GM18873 (cell line): ENCODE results near the gene EEFSEC.

Experiments used
- ATAC-seq: cut with Tn5 transposase; IDR thresholded peaks from one replicate; pipeline ENCODE4 v1.9.1; 2021; ENCODE audit warnings: mild to moderate bottlenecking, moderate library complexity, moderate number of reproducible peaks; ENCODE audit not compliant: unreplicated experiment, low FRiP score

EEFSEC gene

DNA sequence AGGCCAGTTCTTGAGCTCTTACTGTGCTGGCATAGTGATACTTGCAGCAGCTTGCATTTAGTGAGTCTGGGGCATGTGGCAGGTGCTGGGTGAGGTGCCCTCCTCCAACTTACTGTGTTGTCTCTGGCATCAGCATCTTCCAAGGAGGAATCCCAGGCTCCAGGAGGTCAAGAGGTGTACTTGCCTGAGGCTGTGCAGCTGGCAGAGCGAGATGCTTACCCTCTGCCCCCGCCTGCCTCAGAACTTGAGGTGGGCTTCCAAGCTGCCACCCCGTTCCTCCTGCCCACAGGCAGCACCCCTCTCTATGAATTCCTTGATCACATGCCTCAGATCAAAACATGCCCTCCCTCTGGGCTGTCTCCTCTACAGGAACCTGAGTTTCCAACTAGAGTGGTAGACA, 86.0 kb downstream of the EEFSEC start:
- ATAC-seq: no peak

DNA sequence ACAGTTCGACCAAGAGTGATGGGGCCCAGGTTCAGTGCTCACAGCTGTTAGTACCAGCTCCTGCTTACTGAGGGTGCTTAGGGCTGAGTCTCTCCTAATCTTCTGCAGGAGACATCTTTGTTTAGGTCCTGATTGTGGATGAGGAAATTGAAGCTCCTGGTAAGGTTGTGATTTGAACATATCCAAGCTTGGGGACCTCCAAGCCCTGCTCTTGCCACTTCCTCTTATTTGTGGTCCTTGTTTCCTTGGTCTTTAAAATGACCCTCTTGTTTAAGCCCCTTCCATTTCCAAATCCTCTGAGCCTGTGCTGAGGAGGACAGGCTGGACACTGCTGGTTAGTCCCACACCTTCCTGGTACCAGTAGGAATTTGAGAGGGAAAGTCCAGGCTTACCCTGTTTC, 87.0 kb downstream of the EEFSEC start:
- ATAC-seq: no peak

DNA sequence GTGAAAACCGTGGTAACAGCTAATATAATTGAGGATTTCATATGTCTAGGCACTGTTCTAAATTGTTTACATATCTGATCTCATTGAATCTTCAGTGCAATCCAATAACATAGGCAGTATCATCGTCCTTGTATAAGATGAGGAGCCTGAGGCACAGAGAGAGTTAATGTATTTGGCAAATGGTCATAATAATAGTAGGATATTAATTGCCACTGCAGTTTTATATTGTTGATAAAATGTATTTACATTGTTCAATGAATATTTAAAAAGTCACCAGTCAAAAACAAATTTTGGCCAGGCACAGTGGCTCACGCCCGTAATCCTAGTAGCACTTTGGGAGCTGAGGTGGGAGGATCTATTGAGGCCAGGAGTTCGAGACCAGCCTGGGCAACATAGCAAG, 88.5 kb downstream of the EEFSEC start:
- ATAC-seq: no peak

DNA sequence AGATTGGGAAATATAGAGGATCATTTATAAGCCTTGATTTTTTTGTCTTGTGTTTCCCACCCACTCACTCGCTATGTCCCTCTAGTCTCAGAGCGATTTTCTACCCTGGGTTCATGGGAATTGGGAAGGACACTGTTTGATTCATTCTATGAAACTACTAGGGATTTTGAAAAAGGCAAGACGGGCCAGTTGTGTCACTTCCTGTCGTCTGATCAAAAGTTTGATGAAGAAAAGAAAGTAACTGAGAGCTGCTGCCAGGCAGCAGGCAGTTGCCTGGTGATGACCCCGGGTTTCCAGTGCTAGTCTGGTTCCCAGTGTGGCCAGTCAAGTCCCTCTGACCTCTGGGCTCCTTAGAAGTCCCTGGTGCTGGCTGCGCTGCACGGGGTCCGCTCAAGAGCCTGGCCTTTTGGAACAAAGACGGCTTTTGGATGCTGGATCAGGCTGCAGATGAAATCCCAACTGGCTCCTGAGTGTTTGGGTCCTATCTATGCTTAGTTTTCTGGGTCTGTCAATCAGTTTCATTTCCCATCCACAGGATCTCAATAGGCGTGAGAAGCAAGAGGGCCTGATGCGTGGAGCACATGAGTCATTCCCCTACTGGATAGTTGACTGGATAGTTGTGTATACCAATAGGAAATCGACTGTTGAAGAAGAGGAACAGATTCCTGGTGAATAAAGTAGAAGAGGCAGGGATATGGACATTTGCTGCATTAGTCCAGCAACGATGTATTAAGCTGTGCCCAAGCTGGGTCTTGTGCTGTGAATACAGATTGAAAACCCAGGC, 89.7 kb downstream of the EEFSEC start:
- ATAC-seq: no peak

DNA sequence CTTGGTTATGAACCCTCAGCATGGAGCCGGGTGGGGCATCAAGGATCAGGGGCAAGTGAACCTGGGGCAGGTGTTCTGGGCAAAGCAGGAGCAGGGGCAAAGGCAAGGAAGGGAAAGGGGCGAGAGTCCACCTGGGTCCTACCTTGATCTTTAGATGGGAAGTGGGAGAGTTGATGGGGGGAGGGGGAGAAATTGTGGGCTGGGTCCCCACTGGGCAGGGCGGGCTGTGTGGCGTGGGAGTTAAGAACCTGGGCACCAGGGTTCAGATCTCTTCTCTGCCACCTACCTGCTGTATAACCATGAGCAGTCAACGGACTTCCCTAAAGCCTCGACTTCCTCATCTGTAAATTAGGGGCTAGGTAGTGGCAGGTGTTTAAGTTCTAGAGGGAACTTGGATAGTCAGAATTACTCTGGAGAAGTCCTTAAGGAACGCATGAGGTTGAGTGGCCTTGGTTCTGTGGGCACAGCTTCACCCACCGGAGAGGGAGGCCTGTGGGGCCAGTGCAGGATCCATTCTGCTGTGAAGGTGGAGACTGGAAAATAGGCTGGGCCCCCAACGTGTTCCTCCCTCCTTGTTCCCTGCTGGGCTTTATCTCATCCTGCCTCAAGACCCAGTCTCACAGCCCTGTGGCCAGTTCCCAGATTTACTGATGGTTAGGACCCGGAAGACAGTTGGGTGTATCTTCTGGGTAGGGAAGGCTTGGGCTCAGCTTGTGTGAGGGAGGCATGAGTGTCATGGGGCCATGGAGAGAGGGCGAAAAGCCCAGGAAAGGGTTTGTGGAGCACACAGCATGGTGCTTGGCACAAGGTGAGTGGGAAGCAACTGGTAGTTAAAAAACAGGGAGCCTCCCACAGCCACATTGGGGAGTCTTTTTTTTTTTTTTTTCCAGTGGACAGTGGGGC, 90.6 kb downstream of the EEFSEC start:
- ATAC-seq: no peak

DNA sequence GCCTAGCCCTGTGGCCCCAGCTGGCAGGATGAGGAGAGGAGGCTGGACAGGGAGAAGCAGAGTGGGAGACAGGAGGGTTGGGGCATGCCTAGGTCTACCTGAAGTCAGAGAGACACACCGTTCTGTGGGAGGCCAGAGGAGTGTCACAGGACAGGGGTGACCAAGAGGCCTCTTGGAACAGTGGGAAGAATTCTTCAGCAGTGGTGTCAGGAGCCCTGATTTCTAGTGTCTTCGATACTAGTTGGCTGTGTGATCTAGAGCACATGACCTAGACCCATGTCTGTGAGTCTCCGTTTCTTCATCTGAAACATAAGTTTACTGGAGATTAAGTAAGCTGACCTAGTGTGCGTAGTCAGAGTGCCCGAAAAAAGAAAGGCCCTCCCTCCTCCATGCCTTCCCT, 92.2 kb downstream of the EEFSEC start:
- ATAC-seq: no peak

DNA sequence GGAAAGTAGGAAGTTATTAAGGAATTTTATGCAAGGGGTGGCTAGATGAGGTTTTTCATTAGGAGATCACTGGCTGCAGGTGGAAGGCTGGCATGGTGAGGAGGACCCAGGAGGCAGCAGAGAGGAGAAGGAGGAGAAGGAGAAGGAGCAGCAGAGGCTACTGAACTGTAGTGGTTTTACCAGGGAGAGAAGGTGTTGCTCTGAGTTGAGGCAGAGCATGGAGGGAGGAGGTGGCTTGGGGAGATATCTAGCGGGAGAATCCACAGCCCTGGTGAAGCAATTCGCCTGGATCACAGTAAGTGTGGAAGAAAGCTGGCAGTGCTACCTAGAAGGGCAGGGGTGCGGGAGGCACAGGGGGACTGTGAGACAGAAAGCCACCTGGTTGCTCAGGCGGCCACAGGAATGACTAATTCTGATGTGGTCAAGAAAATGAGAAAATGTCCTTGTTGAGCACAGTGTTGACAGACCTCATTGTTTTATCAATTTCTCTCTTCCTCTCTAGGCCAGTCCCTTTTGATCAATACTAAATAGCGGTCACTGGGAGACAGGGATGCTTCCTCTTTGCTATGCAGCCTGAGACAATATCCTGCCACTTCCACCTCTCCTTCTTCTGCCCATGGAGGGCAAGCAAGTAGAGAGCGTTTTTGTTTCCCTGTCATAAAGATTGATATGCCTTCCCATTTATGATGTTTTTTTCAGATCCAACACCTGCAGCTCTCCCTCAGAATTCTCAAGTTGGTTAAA, 94.6 kb downstream of the EEFSEC start:
- ATAC-seq: no peak

DNA sequence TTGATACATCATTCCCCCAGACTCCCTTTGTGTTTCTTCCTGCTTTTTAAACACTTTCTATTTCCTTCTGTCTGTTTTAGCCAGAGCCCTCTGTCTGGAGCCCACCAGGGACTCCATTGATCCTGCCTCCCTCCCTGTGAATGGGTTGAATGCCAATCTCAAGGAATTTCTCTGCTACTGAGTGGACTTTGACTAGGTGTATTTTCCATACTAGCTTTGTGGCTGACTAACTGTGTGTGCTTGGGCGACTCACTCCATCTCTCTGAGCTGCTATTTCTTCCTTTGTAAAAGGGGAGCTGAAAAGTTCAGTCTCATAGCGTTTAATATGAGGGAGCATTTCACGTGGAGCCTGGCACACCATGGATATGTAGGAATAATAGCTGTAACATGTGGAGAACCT, 98.8 kb downstream of the EEFSEC start:
- no peak for ATAC-seq

DNA sequence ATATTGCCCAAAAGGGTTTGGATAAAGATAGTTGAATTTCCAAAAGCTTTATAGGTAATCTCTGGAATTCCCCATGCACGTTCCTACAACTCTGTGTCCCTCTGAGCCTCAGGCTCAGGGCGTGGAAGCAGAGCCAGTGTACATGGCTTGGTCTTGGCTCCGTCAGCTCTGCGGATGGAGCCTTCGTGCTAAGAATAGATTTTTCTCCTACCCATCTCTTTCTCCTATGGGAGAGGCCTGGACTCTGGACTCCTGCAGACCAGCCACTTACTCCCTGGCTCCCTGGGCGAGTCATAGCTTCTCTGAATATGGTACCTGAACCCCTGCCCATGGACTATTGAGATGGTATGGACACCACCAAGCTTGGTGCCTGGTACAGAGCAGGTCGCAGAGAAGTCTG, 99.9 kb downstream of the EEFSEC start:
- no peak for ATAC-seq

DNA sequence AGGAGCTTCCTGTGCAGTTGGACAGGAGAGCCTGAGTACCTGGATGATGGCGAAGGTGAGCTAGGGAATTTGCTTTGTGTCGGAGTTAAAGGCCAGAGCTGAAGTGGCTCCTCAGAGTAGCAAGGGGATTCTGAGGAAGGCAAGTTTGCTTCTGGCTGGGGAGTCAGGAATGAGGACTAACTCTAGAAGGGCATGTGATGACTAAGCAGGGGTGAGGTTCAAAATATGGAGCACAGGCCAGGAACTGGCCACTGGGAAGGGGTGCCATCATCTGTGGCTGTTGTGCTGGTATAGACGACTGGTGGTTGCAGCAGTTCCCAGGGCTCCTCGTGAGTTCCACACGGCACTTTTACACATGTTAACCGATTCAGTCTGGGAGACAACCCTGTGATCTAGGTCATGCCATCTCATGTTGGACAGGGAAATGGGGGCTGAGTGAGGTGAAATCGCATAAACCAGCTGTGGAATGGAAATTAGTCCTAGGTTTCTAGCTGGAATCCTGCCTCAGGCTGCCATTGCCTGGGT, 100.8 kb downstream of the EEFSEC start:
- ATAC-seq: no peak

DNA sequence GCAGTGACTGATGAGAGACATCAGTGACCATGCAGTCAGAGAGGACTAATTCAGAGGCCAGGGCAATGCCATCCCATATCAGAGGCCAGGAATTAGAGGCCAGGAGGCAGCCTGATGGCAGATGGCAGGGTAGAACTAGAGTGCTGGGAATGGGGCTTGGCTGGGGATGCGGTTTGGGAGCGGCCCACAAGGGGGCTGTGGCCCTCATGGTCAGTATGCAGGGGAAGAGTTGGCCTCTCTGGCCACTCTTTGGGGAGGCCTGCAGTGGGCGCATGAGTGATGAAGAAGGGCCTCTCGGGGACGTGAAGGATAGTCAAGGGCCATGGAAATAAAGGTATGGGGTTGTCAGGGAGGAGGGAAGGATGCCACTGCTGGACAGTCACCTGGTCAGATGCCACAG, 101.7 kb downstream of the EEFSEC start:
- no peak for ATAC-seq

DNA sequence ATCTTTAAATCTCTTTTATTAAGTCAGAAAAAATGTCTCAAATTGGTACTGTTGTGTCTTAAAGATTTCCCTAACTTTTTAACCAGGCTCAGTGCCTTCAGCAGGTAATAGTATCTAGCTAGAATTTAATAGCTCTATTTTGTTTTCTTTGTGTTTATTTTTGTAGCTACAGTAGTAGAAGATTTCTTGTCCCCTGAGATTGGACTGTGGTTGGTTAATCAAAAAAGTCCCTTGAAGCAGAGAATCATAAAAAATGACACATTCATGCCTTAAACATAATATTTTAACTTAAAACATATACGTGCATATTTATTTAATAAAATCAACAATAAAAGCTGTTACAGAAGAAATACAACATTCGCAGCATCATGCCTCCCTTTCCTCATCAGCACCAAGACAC, 102.8 kb downstream of the EEFSEC start:
- ATAC-seq: no peak

DNA sequence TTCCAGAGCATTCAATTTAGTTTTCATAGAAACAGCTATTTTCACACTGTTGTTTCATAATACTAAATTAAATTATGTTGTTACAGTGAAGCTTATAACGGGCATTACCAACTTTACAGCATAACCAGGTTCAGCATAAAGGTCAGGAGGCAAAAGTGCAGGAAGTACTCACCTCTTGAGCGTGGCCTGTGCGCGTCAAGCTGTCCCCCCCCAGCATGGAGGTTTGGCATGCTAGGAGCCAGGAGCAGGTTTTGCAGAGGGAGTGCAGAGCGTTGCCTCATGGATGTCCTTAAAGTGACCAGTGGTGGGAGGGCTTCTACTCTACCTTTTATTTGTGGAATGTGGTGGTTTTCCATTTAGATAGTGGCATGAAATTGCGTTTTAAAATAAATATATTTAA, 104.4 kb downstream of the EEFSEC start:
- ATAC-seq: no peak

DNA sequence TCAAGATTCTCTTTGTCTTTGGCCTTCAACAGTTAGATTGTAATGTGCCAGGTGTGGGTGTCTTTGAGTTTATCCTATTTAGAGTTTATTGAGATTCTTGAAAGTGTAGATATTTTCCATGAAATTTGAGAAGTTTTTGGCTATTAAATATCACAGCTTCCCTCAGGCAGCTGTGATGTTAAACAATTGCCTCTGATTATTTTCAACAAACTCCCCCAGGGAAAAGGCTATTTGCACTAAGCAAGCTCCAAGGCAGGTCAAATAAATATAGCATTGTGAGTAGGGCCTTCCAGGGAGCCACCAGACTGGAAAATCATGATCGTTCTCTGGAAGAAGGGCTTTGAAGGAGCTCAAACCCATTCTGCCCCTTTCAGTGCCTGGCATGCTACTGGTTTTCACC, 107.0 kb downstream of the EEFSEC start:
- no peak for ATAC-seq

DNA sequence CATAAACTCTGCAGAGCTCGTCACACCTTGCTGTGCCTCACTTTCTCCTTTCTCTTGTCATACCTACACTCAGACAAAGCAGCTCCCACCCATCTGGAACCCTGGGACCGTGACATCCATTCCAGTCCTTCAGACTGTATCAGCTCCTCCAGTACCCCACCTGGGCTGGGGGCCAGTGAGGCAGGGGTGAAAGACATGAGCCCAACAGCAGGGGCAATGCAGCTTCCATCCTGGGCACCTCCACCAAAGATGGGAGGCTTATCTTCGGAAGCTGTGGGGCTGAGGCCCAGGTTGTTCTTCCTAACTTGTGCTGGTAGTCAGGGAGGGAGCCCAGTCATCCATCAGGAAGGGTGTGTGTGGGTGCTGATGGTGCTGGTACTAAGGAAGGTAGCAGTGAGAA, 109.2 kb downstream of the EEFSEC start:
- ATAC-seq: no peak

DNA sequence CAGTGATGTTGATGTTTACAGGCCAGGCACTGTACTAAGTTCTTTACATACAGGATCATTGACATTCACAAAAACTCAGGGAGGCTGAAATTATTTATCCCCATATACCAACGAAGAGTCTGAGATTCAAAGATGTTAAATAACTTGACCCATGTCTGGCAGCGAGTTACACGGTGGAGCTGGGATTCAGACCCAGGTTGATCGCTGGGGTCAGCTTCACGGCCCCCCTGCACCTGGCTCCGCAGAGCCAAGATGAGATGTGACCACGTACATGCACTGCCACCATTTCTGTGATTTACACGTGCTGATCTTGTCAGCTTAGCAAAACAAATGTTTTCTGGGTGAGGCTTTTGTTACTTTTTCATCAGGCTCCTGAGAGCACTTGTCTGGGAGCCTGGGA, 109.8 kb downstream of the EEFSEC start:
- ATAC-seq: no peak

DNA sequence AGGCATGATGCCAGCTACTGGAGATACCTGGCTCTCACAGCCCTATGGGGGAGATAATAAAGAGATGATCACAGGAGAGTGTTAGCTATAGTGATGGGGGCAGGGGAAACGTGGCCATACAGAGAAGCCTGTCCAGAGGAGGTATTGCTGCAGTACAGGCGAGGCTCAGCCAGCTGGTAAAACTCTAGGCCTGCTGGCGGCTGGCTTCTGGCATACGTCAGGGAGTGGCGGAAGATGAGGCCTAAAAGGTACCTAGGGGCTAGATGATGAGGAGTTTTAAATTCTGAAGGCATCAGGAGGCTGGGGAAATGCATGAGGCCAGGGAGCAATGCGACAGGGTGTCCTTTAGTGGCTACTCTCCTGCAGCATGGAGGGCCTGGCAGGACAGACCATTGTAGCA, 110.7 kb downstream of the EEFSEC start:
- ATAC-seq: no peak

DNA sequence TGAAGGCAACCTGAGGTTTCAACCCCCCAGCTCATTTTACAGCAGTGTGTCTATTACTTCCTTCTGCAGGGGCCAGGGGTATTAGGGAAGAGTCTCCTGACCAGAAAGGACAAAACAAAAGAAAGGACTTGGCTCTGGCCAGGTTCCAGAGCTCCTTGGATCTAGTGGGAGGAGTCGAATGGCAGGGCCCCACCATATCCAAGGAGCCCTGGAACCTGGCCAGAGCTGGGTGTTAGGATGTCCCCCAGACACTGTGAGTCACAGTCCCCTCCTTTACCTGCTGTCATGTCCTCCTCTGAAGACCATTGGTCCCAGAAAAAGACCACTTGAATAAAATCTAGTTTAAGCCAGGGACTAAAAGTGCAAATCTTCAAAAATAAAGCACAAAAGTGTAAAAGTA, 113.2 kb downstream of the EEFSEC start:
- ATAC-seq: no peak

DNA sequence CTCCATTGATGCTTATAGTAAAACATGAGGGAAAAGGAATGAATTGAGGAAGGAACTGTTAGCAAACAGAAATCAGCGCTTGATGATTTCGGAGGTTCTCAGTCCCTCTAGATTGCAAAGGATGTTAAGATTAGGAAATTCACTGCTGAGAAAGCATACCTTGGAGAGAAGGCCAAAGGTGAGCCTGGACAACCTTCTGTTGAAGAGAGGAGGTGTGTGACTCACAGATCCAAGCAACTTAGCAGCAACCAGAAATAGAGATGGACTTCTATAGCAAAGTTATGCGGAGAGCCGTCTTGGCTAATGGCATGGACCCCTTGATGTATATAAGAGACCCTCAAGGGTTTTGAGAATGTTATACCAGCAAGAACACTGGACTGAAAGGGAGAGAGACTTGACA, 114.3 kb downstream of the EEFSEC start:
- ATAC-seq: no peak

DNA sequence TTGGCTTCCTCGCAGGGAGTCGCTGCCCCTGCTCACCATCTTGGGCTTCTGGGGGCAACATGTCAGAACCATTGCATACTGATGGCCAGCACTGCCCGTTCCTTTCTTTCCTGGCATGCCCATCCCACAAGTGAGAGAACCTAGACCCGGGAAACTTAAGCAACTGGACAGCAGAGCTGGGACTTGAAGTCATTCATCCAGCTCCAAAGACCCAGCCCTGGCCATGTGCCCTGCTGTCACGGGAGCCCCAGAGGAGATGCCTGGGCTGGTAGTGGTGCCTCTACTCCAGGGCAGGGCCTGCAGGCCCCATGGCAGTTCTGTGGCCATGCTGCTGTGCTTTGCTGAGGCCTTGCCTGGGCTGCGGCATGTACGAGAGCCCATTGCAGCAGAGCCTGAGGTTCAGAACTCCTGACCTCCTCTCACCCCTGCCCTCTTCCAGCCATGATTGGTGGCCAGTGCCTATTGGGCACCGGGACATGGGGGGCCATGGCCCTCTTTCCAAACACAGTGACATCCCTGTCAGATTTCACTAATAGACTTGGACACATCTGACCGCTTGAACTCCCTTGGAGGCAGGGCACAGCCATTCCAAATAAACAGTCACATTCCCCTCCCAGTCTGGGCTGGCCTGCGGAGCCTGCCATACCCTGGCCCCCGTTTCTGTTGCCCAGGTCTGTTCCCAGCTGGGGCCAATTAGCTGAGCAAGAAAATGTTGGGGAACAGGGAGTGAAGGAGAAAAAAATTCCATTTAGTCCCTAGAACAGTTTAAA, 115.9 kb downstream of the EEFSEC start:
- no peak for ATAC-seq
